HCT116 (cell line): ENCODE measurements around the gene CD164L2. TPM values are rescaled to one million over a fixed set of nuclear protein-coding genes. Genes with fewer than 3 reads are reported as not detected.
A peak's percentile ranks its signal among the peaks of the same experiment; 100 is the strongest.
"Not testable (repeated sequence)": the region's sequence is repeated elsewhere in the genome, so short reads cannot be mapped to it uniquely, and the experiment has no call there.

Experiments
- ATAC-seq: fragments of 200-7000 bp; cut with Tn5 transposase; 2 replicates; pipeline ENCODE4 v1.9.1; 2020; ENCODE audit warnings: mild to moderate bottlenecking, moderate library complexity
- BruUV-seq: library from RNA; stranded (reverse); fragments of 400-500 nt; replicated peaks from 2 replicates; lab custom pipeline; 2021; lab: Mats Ljungman, UMichigan
- CTCF ChIA-PET: fragments of 300-600 bp; sonication (Branson Sonifier 250); formaldehyde crosslinking; loops from one replicate; lab custom pipeline; 2021; ENCODE audit warnings: antibody characterized with exemption; lab: Charles Lee
- POLR2A ChIA-PET: fragments of 300-600, 350-600 bp; sonication (Branson Sonifier 250); formaldehyde crosslinking; loops from one replicate; lab custom pipeline; 2021; ENCODE audit warnings: antibody characterized with exemption; lab: Charles Lee
- RAD21 ChIA-PET, 2 experiments: fragments of 300-600 bp; sonication (Branson Sonifier 250); formaldehyde crosslinking; loops; one replicate each; lab custom pipeline; 2023; ENCODE audit warnings: low total read pairs in 2 of 2; ENCODE audit not compliant: uncharacterized antibody in 2 of 2, unreplicated experiment in 2 of 2, low non-redundant PET in 1 of 2; lab: Charles Lee
- DNase-seq: peaks from one replicate; pipeline ENCODE4 v3.0.0-alpha.2; 2010; ENCODE audit warnings: low read depth, low spot score
- H2AFZ ChIP-seq: fragments of 200-600 bp; shearing (Covaris generic), sonication (generic); 2 replicates; pipeline ENCODE4 v1.6.1; 2017; ENCODE audit warnings: low read depth, mixed run types, mixed read lengths, antibody characterized with exemption, low read length; ENCODE audit not compliant: poor library complexity, severe bottlenecking
- H3K27ac ChIP-seq: 2 replicates; pipeline ENCODE4 v1.5.1; 2012; ENCODE audit warnings: low read depth, low read length
- H3K27me3 ChIP-seq: fragments of 200-600 bp; sonication (generic); 2 replicates; pipeline ENCODE4 v1.6.1; 2016; ENCODE audit warnings: mixed run types, low read length, mixed read lengths; ENCODE audit not compliant: insufficient read depth
- H3K36me3 ChIP-seq, 2 experiments: fragments of 200-500 bp in 1 of 2; fragments of 200-600 bp in 1 of 2; sonication (Bioruptor generic) in 1 of 2; sonication (generic) in 1 of 2; 2 replicates each; pipeline versions ENCODE4 v1.5.1 to v1.6.1; 2014 to 2016; ENCODE audit warnings: low read length in 2 of 2, inconsistent platforms in 1 of 2, mixed read lengths in 1 of 2, mixed run types in 1 of 2; ENCODE audit not compliant: insufficient read depth in 2 of 2, control insufficient read depth in 1 of 2
- H3K4me1 ChIP-seq, 2 experiments: fragments of 200-600 bp in 1 of 2; sonication (generic) in 1 of 2; 2 replicates each; pipeline versions ENCODE4 v1.5.1 to v1.6.1; 2012 to 2017; ENCODE audit warnings: low read length in 2 of 2, inconsistent platforms in 1 of 2, mild to moderate bottlenecking in 1 of 2, mixed read lengths in 1 of 2, mixed run types in 1 of 2, moderate library complexity in 1 of 2; ENCODE audit not compliant: insufficient read depth in 2 of 2, control insufficient read depth in 1 of 2
- H3K4me2 ChIP-seq: fragments of 200-600 bp; sonication (generic); 2 replicates; pipeline ENCODE4 v1.6.1; 2017; ENCODE audit warnings: mixed run types, low read length, mixed read lengths
- H3K4me3 ChIP-seq, 2 experiments: fragments of 200-600 bp in 1 of 2; sonication (generic) in 1 of 2; replicated peaks in 1 of 2; 2 replicates each; pipeline ENCODE4 v1.5.1; 2011 to 2016; ENCODE audit warnings: low read length in 2 of 2, control low read depth in 1 of 2, low read depth in 1 of 2, mild to moderate bottlenecking in 1 of 2, mixed read lengths in 1 of 2, mixed run types in 1 of 2
- H3K79me2 ChIP-seq: fragments of 200-600 bp; sonication (generic); 2 replicates; pipeline ENCODE4 v1.6.1; 2017; ENCODE audit warnings: mild to moderate bottlenecking, mixed run types, low read length, moderate library complexity, mixed read lengths; ENCODE audit not compliant: insufficient read depth
- H3K9ac ChIP-seq: fragments of 200-600 bp; sonication (generic); 2 replicates; pipeline ENCODE4 v1.6.1; 2016; ENCODE audit warnings: low read length, mixed read lengths
- H3K9me2 ChIP-seq: fragments of 200-600 bp; sonication (generic), shearing (Covaris generic); 2 replicates; pipeline ENCODE4 v1.6.1; 2017; ENCODE audit warnings: mixed run types, mild to moderate bottlenecking, moderate library complexity; ENCODE audit not compliant: insufficient read depth
- H3K9me3 ChIP-seq, 2 experiments: fragments of 200-500 bp in 1 of 2; fragments of 200-600 bp in 1 of 2; sonication (Bioruptor generic) in 1 of 2; sonication (generic) in 1 of 2; 2 replicates each; pipeline ENCODE4 v1.6.1; 2014 to 2017; ENCODE audit warnings: low read length in 2 of 2, mixed read lengths in 2 of 2, inconsistent platforms in 1 of 2, low read depth in 1 of 2, mild to moderate bottlenecking in 1 of 2, mixed run types in 1 of 2, moderate library complexity in 1 of 2; ENCODE audit not compliant: control insufficient read depth in 1 of 2, insufficient read depth in 1 of 2
- H4K20me1 ChIP-seq: fragments of 200-600 bp; sonication (generic), shearing (Covaris generic); 2 replicates; pipeline ENCODE4 v1.6.1; 2017; ENCODE audit warnings: mixed run types, mild to moderate bottlenecking, moderate library complexity; ENCODE audit not compliant: insufficient read depth
- ATF3 ChIP-seq: IDR thresholded peaks from 2 replicates; pipeline ENCODE4 v1.6.1; 2012
- CBX3 ChIP-seq: IDR thresholded peaks from 2 replicates; pipeline ENCODE4 v1.6.1; 2012; ENCODE audit warnings: low read depth
- CEBPB ChIP-seq: IDR thresholded peaks from 2 replicates; pipeline ENCODE4 v1.6.1; 2012; ENCODE audit warnings: low read depth
- ELF1 ChIP-seq: IDR thresholded peaks from 2 replicates; pipeline ENCODE4 v1.6.1; 2012; ENCODE audit warnings: low read depth, borderline replicate concordance
- EZH2 ChIP-seq: fragments of 200-600 bp; sonication (generic); IDR thresholded peaks from 2 replicates; pipeline ENCODE4 v1.6.1; 2017; ENCODE audit warnings: antibody characterized with exemption, mixed run types
- FOSL1 ChIP-seq: IDR thresholded peaks from 2 replicates; pipeline ENCODE4 v1.6.1; 2012; ENCODE audit warnings: low read depth
- JUND ChIP-seq: IDR thresholded peaks from 2 replicates; pipeline ENCODE4 v1.6.1; 2012
- MAX ChIP-seq: IDR thresholded peaks from 2 replicates; pipeline ENCODE4 v1.6.1; 2012
- POLR2A ChIP-seq: IDR thresholded peaks from 2 replicates; pipeline ENCODE4 v1.7.0; 2011; ENCODE audit warnings: borderline replicate concordance; ENCODE audit not compliant: insufficient read depth, insufficient read length; ENCODE audit errors: extremely low read depth
- POLR2AphosphoS5 ChIP-seq: IDR thresholded peaks from 2 replicates; pipeline ENCODE4 v1.6.1; 2011; ENCODE audit warnings: mild to moderate bottlenecking, low read depth, low read length, moderate library complexity
- RAD21 ChIP-seq: IDR thresholded peaks from 2 replicates; pipeline ENCODE4 v1.6.1; 2012; ENCODE audit warnings: low read depth, mild to moderate bottlenecking
- SIN3A ChIP-seq: IDR thresholded peaks from 2 replicates; pipeline ENCODE4 v1.6.1; 2012; ENCODE audit warnings: low read depth
- SP1 ChIP-seq: IDR thresholded peaks from 2 replicates; pipeline ENCODE4 v1.6.1; 2012; ENCODE audit warnings: low read depth
- SRF ChIP-seq: IDR thresholded peaks from 2 replicates; pipeline ENCODE4 v1.6.1; 2012; ENCODE audit warnings: low read depth
- TCF7L2 ChIP-seq: IDR thresholded peaks from 2 replicates; pipeline ENCODE4 v1.7.0; 2011; ENCODE audit warnings: borderline replicate concordance, inconsistent platforms; ENCODE audit not compliant: insufficient read depth, insufficient read length; ENCODE audit errors: extremely low read depth
- YY1 ChIP-seq: IDR thresholded peaks from 2 replicates; pipeline ENCODE4 v1.6.1; 2011; ENCODE audit warnings: low read length, low read depth, moderate library complexity, mild to moderate bottlenecking; ENCODE audit not compliant: insufficient replicate concordance; ENCODE audit errors: extremely low read depth
- ZFX ChIP-seq: fragments of 450-650 bp; IDR thresholded peaks from 2 replicates; pipeline ENCODE4 v1.6.1; 2017
- ZNF274 ChIP-seq: fragments of 200-500 bp; sonication (Bioruptor generic); IDR thresholded peaks from 2 replicates; pipeline ENCODE4 v1.6.1; 2014; ENCODE audit warnings: mild to moderate bottlenecking, low read depth, low read length, inconsistent platforms
- intact Hi-C: fragments of 100-400 bp; cut with micrococcal nuclease; formaldehyde crosslinking; loops from 2 replicates; pipeline ENCODE4 v1.10.0; 2022
- total RNA-seq: library from RNA; stranded (reverse); gene quantifications from one replicate; pipeline ENCODE4 v1.2.1, GENCODE V29; 2021; ENCODE audit not compliant: unreplicated experiment
- TF ChIP-seq, protein P1 (sequence below): IDR thresholded peaks from 2 replicates; pipeline ENCODE4 v1.6.1; 2012; ENCODE audit warnings: low read depth

The CD164L2 gene
- total RNA-seq, 1 experiment from 2014 or later = 11.6 TPM

GRCh38 chr1:27406362-27406680 lies 23.2 kb upstream of the CD164L2 start:
- TF ChIP-seq EZH2 (no peak), ATF3 (no peak), SP1 (no peak), FOSL1 (no peak), CBX3 (no peak), POLR2AphosphoS5 (no peak), POLR2A (no peak), YY1 (no peak), ZFX (no peak), ZNF274 (no peak), RAD21 (no peak), CEBPB (no peak), ELF1 (no peak), JUND (no peak), MAX (no peak), TCF7L2 (no peak), SRF (no peak), SIN3A (no peak)
- TF ChIP-seq, protein P1, sequence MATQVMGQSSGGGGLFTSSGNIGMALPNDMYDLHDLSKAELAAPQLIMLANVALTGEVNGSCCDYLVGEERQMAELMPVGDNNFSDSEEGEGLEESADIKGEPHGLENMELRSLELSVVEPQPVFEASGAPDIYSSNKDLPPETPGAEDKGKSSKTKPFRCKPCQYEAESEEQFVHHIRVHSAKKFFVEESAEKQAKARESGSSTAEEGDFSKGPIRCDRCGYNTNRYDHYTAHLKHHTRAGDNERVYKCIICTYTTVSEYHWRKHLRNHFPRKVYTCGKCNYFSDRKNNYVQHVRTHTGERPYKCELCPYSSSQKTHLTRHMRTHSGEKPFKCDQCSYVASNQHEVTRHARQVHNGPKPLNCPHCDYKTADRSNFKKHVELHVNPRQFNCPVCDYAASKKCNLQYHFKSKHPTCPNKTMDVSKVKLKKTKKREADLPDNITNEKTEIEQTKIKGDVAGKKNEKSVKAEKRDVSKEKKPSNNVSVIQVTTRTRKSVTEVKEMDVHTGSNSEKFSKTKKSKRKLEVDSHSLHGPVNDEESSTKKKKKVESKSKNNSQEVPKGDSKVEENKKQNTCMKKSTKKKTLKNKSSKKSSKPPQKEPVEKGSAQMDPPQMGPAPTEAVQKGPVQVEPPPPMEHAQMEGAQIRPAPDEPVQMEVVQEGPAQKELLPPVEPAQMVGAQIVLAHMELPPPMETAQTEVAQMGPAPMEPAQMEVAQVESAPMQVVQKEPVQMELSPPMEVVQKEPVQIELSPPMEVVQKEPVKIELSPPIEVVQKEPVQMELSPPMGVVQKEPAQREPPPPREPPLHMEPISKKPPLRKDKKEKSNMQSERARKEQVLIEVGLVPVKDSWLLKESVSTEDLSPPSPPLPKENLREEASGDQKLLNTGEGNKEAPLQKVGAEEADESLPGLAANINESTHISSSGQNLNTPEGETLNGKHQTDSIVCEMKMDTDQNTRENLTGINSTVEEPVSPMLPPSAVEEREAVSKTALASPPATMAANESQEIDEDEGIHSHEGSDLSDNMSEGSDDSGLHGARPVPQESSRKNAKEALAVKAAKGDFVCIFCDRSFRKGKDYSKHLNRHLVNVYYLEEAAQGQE = no peak
- TF ChIP-seq, all 23 proteins: peak for 0
- Histone ChIP-seq H4K20me1 (no peaks in the 10 kb centered on the region), H3K4me1 (peaks cover 0 to 10% of the 10 kb centered on the region in 2 experiments; a peak in 1 of 4 replicates), H3K4me2 (no peak overlapping the region), H3K4me3 (no peak overlapping the region), H3K36me3 (peaks cover 15 to 17% of the 10 kb centered on the region in 2 experiments), H3K27ac (no peak overlapping the region), H3K9me2 (no peaks in the 10 kb centered on the region), H3K79me2 (no peaks in the 10 kb centered on the region), H2AFZ (no peak overlapping the region), H3K9ac (no peak overlapping the region), H3K27me3 (no peaks in the 10 kb centered on the region), H3K9me3 (no peaks in the 10 kb centered on the region)
- ATAC-seq (no peak), DNase-seq (no peak)
- intact Hi-C loops = no loop called here
- ChIA-PET RAD21 (no interaction called here), CTCF (no interaction called here), POLR2A (no interaction called here)
- BruUV-seq = no TSS peak

DNA sequence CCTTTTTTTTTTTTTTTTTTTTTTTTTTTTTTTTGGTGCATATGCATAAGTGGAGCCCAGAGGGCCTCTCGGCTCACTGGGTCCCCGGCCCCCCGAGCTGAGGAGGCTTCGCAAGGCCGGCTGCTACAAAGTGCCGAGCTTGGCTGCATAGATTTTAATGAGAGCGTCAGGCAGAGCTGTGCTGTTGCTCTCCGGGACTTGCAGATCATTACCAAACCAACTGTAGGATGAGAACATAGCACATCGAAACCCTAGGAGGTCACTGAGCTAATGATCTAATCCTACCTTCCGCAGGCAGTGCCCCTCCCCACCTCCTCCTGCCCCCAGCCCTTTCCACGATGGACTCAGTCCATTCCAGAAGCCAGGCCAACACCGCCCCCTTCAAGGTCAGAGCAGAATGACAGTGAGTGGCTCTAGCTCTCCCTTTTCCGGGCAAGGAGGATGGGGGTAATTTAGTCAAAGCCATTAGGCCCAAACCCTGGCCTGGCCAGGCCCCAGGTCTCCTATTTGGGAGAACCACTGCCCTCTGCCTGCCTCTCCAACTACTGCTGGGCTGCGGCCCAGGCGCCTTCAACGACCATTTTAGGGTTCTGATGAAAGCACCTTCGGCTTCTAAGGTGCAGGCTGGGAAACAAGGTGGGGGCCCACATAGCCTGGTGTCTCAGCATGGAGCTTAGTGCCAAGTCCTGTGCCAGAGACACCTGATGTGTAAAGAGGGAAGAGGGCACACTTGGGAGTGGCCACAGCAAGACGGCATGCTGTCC lies 22.6 kb upstream of the CD164L2 start:
- H3K27me3 ChIP-seq, H3K9ac ChIP-seq, DNase-seq, POLR2A ChIA-PET, H3K27ac ChIP-seq, BruUV-seq, CTCF ChIA-PET, H3K4me2 ChIP-seq, H3K9me2 ChIP-seq, H3K4me3 ChIP-seq, intact Hi-C loops, H3K9me3 ChIP-seq, H2AFZ ChIP-seq, H3K79me2 ChIP-seq, H4K20me1 ChIP-seq: not testable (repeated sequence)
- peaks cover 0 to 10% of the 10 kb centered on the region in 2 experiments; a peak in 1 of 4 replicates for H3K4me1 ChIP-seq
- ATAC-seq = 0 out of 2 replicates have a peak, but pooled peaks have one; percentile 10
- H3K36me3 ChIP-seq = peaks cover 13% of the 10 kb centered on the region in 2 experiments
- RAD21 ChIA-PET = interaction anchor here in 1 of 2 experiments (0.6 kb wide), 1 partner anchor 62 kb away, joined by 5 read pairs; no protein-coding TSS in a partner anchor
